DND-41 (cell line): ENCODE data around the gene TRIM48.

ENCODE experiments used
- EZH2 ChIP-seq: IDR thresholded peaks from 3 replicates; pipeline ENCODE4 v1.6.1; 2012; ENCODE audit warnings: borderline replicate concordance, low read depth, mild to moderate bottlenecking, moderate library complexity, low read length, inconsistent platforms; ENCODE audit not compliant: severe bottlenecking
- TF ChIP-seq, protein P1 (sequence below): IDR thresholded peaks from 2 replicates; pipeline ENCODE4 v1.5.1; 2012; ENCODE audit warnings: borderline replicate concordance, low read length, moderate library complexity, mild to moderate bottlenecking; ENCODE audit not compliant: poor library complexity, severe bottlenecking; ENCODE audit errors: extremely low read depth

DNA sequence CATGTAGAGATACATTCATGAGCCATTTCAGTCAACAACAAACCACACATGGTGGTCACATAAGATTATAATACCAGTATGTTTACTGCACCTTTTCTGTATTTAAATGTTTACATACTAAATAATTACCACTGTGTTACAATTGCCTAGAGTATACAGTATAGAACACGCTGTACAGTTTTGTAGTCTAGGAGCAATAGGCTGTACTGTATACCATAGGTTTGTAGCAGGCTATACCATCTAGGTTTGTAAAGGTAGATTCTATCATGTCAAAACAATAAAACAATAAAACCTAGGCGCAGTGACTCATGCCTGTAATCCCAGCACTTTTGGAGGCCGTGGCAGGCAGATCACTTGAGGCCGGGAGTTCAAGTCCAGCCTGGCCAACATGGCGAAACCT is 1.1 kb downstream of the TRIM48 start:
- TF ChIP-seq, protein P1, sequence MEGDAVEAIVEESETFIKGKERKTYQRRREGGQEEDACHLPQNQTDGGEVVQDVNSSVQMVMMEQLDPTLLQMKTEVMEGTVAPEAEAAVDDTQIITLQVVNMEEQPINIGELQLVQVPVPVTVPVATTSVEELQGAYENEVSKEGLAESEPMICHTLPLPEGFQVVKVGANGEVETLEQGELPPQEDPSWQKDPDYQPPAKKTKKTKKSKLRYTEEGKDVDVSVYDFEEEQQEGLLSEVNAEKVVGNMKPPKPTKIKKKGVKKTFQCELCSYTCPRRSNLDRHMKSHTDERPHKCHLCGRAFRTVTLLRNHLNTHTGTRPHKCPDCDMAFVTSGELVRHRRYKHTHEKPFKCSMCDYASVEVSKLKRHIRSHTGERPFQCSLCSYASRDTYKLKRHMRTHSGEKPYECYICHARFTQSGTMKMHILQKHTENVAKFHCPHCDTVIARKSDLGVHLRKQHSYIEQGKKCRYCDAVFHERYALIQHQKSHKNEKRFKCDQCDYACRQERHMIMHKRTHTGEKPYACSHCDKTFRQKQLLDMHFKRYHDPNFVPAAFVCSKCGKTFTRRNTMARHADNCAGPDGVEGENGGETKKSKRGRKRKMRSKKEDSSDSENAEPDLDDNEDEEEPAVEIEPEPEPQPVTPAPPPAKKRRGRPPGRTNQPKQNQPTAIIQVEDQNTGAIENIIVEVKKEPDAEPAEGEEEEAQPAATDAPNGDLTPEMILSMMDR, result no peak
- TF ChIP-seq EZH2, result no peak
